HepG2 (cell line): Measurements from ENCODE around the gene ABCB6. TPM values are rescaled to one million over a fixed set of nuclear protein-coding genes. Genes with fewer than 3 reads are reported as not detected.
A peak's percentile ranks its signal among the peaks of the same experiment; 100 is the strongest.

Source experiments
- FOXO1 ChIP-seq: sonication (generic); formaldehyde crosslinking; IDR thresholded peaks from 2 replicates; pipeline ENCODE4 v1.4.0; 2020; ENCODE audit warnings: missing genetic modification reagents
- IKZF1 ChIP-seq: fragments of 450-650 bp; IDR thresholded peaks from 2 replicates; pipeline ENCODE4 v1.7.1; 2016
- IRF2 ChIP-seq: IDR thresholded peaks from 2 replicates; pipeline ENCODE4 v1.6.1; 2018; ENCODE audit warnings: missing genetic modification reagents, missing compliant biosample characterization
- JUND ChIP-seq: sonication (generic); formaldehyde crosslinking; IDR thresholded peaks from 2 replicates; pipeline ENCODE4 v1.8.0; 2022; ENCODE audit warnings: mild to moderate bottlenecking, missing genetic modification reagents
- NCOR1 ChIP-seq: fragments of 200-600 bp; sonication (generic); IDR thresholded peaks from 2 replicates; pipeline ENCODE4 v1.7.0; 2017; ENCODE audit warnings: antibody characterized with exemption, low read length, borderline replicate concordance
- REPIN1 ChIP-seq: sonication (generic); formaldehyde crosslinking; IDR thresholded peaks from 2 replicates; pipeline ENCODE4 v1.8.0; 2022; ENCODE audit warnings: missing genetic modification reagents, low read depth, mild to moderate bottlenecking, borderline replicate concordance
- SNRNP70 ChIP-seq: fragments of 200-400 bp; formaldehyde crosslinking; IDR thresholded peaks from 2 replicates; pipeline ENCODE4 v1.6.1; 2017; ENCODE audit warnings: mild to moderate bottlenecking, low read depth, low read length, moderate library complexity
- SOX5 ChIP-seq: IDR thresholded peaks from 2 replicates; pipeline ENCODE4 v1.6.1; 2016; ENCODE audit warnings: borderline replicate concordance
- UBTF ChIP-seq: sonication (generic); formaldehyde crosslinking; IDR thresholded peaks from 2 replicates; pipeline ENCODE4 v1.4.0; 2020; ENCODE audit warnings: mild to moderate bottlenecking, missing genetic modification reagents
- XBP1 ChIP-seq: sonication (generic); formaldehyde crosslinking; IDR thresholded peaks from 2 replicates; pipeline ENCODE4 v1.5.0; 2020; ENCODE audit warnings: missing genetic modification reagents
- ZNF160 ChIP-seq: sonication (generic); formaldehyde crosslinking; IDR thresholded peaks from 2 replicates; pipeline ENCODE4 v1.8.0; 2022; ENCODE audit warnings: mild to moderate bottlenecking, inconsistent platforms, missing genetic modification reagents
- ZNF335 ChIP-seq: sonication (generic); formaldehyde crosslinking; IDR thresholded peaks from 2 replicates; pipeline ENCODE4 v1.4.0; 2020; ENCODE audit warnings: missing genetic modification reagents
- ZNF407 ChIP-seq: sonication (generic); formaldehyde crosslinking; IDR thresholded peaks from one replicate; pipeline ENCODE4 v1.5.1; 2020; ENCODE audit warnings: mild to moderate bottlenecking, missing genetic modification reagents; ENCODE audit errors: not compliant biosample characterization
- ZNF639 ChIP-seq: conservative IDR thresholded peaks from 2 replicates; pipeline ENCODE4 v1.6.1; 2018; ENCODE audit warnings: missing genetic modification reagents
- ZNF670 ChIP-seq: sonication (generic); formaldehyde crosslinking; IDR thresholded peaks from 2 replicates; pipeline ENCODE4 v1.8.0; 2022; ENCODE audit warnings: mild to moderate bottlenecking, missing genetic modification reagents, borderline replicate concordance
- ZNF691 ChIP-seq: sonication (generic); formaldehyde crosslinking; IDR thresholded peaks from 2 replicates; pipeline ENCODE4 v1.4.0; 2020; ENCODE audit warnings: missing genetic modification reagents, low read depth, mild to moderate bottlenecking, borderline replicate concordance
- polyA plus RNA-seq, 8 experiments: library from polyadenylated mRNA; depleted of rRNA in 3 of 8; stranded (reverse) in 7 of 8; unstranded in 1 of 8; fragments of >200 nt; fragmentation: Illumina TruSeq in 4 of 8; extraction: Trizol in 4 of 8; gene quantifications; 2 replicates each; pipeline versions ENCODE4 v1.2.1 to v1.2.3, GENCODE V29; 2011 to 2016; ENCODE audit warnings: low read depth in 4 of 8, missing spikeins in 1 of 8, mixed read lengths in 1 of 8; ENCODE audit not compliant: insufficient read depth in 1 of 8
- total RNA-seq, 5 experiments: library from RNA; depleted of rRNA; stranded (reverse); fragments of >200 nt; fragmentation: Illumina TruSeq; extraction: Trizol; gene quantifications; 2 replicates each; pipeline ENCODE4 v1.2.3, GENCODE V29; 2016; ENCODE audit warnings: low read depth in 1 of 5

Gene ABCB6
- total and polyA plus RNA-seq, 2 of the 13 experiments (the other 11 are each of a cell fraction or from before 2014, with no cell fraction given) = 91.1 to 137 TPM

- TF ChIP-seq ZNF670 (CRISPR knock-in tag) = 0 out of 2 replicates have a peak, but pooled peaks have one; percentile 40
- peak; percentile 82 for TF ChIP-seq UBTF
- TF ChIP-seq ZNF335 (CRISPR knock-in tag) = no peak
- TF ChIP-seq SNRNP70 = no peak
- TF ChIP-seq JUND (CRISPR knock-in tag) = no peak
- TF ChIP-seq FOXO1 (CRISPR knock-in tag) = peak; percentile 63; the same call in 1 of the 2 replicates
- peak; percentile 80 for TF ChIP-seq IRF2
- no peak for TF ChIP-seq ZNF639 (CRISPR knock-in tag)
- no peak for TF ChIP-seq ZNF407
- no peak; the same call in 1 of the 2 replicates for TF ChIP-seq NCOR1
- no peak for TF ChIP-seq ZNF160 (CRISPR knock-in tag)
- TF ChIP-seq XBP1 (CRISPR knock-in tag) = no peak
- no peak for TF ChIP-seq IKZF1
- TF ChIP-seq ZNF691 (CRISPR knock-in tag) = peak; percentile 69; the same call in 1 of the 2 replicates
- TF ChIP-seq SOX5 = peak; percentile 46; the same call in 1 of the 2 replicates
- TF ChIP-seq REPIN1 (CRISPR knock-in tag) = 0 out of 2 replicates have a peak, but pooled peaks have one; percentile 37
These were observed 41.0 kb downstream of the ABCB6 start, which contains the start of gene RETREG2 (continued) for GRCh38 chr2:219177552-219178376.
